Kidney (tissue), 14 donors: ENCODE results near the gene GPC6. TPM values are rescaled to one million over a fixed set of nuclear protein-coding genes. Genes with fewer than 3 reads are reported as not detected.

Experiments
- DNase-seq, 5 donors: peaks; one replicate each; pipeline ENCODE4 v3.0.0-alpha.2; 2013 to 2020
- FAIRE-seq: peaks from 2 replicates; lab custom pipeline; 2012; peaks lifted over from hg19 to GRCh38; lab: Jason Lieb, UNC
- H3K27ac ChIP-seq, 2 donors: one replicate each; pipeline ENCODE4 v1.7.0; 2013; ENCODE audit warnings: low read depth in 2 of 2, low read length in 2 of 2, inconsistent platforms in 1 of 2
- H3K27me3 ChIP-seq: one replicate; pipeline ENCODE4 v1.7.1; 2013; ENCODE audit warnings: low read length, inconsistent platforms; ENCODE audit not compliant: control insufficient read depth, insufficient read depth
- H3K36me3 ChIP-seq, 3 donors: one replicate each; pipeline versions ENCODE4 v1.7.0 to v1.7.1; 2013; ENCODE audit warnings: low read length in 3 of 3, control low read depth in 1 of 3, inconsistent platforms in 1 of 3; ENCODE audit not compliant: insufficient read depth in 3 of 3, control insufficient read depth in 2 of 3
- H3K4me1 ChIP-seq, 3 donors: one replicate each; pipeline versions ENCODE4 v1.7.0 to v1.7.1; 2013; ENCODE audit warnings: low read length in 3 of 3, inconsistent platforms in 1 of 3, low read depth in 1 of 3; ENCODE audit not compliant: control insufficient read depth in 2 of 3, insufficient read depth in 2 of 3
- H3K4me3 ChIP-seq, 3 donors: one replicate each; pipeline versions ENCODE4 v1.7.0 to v1.8.1; 2013; ENCODE audit warnings: low read length in 3 of 3, control low read depth in 1 of 3, inconsistent platforms in 1 of 3
- H3K9ac ChIP-seq, 3 donors: one replicate each; pipeline versions ENCODE4 v1.7.0 to v1.7.1; 2013; ENCODE audit warnings: low read length in 3 of 3, control low read depth in 1 of 3, inconsistent platforms in 1 of 3
- H3K9me3 ChIP-seq, 3 donors: one replicate each; pipeline versions ENCODE4 v1.7.0 to v1.7.1; 2013; ENCODE audit warnings: low read length in 3 of 3, control low read depth in 1 of 3, inconsistent platforms in 1 of 3; ENCODE audit not compliant: control insufficient read depth in 2 of 3, insufficient read depth in 1 of 3
- intact Hi-C: fragments of 100-400 bp; cut with DNase I; formaldehyde crosslinking; loops from one replicate; pipeline ENCODE4 v1.11.1; 2022
- polyA plus RNA-seq: library from polyadenylated mRNA; stranded (reverse); fragments of 350-450 nt; fragmentation: Illumina TruSeq; extraction: RNeasy Lipid Tissue Mini Kit (QIAGEN cat#74804); gene quantifications from one replicate; pipeline ENCODE4 v1.2.3, GENCODE V29; 2014; ENCODE audit warnings: low read depth, low replicate concordance; ENCODE audit not compliant: insufficient read depth
- total RNA-seq: library from RNA; stranded (reverse); fragmentation: NEBNext Ultra II Directional; extraction: Animal tissue kit (Norgen Biotek cat#: 25700); gene quantifications from one replicate; pipeline ENCODE4 v1.2.1, GENCODE V29; 2021
- TF ChIP-seq, protein P1 (sequence below): IDR thresholded peaks from 3 replicates; pipeline ENCODE4 v1.5.1; 2012; ENCODE audit warnings: mild to moderate bottlenecking, moderate library complexity, borderline replicate concordance; ENCODE audit not compliant: insufficient read depth; ENCODE audit errors: extremely low read depth
- donor health status: control.
- donor health status: control.
- donor health status: control.
- donor health status: control.
- donor health status: control.
- donor health status: DM: yes; HTN: yes; CAD: no.
- donor health status: Normal renal cell carcinoma (clear cell type).

GPC6 gene
- total and polyA plus RNA-seq, 2 donors from 2014 or later: 6.2 to 15.5 TPM

- intact Hi-C loops: no loop called here
- TF ChIP-seq, protein P1, sequence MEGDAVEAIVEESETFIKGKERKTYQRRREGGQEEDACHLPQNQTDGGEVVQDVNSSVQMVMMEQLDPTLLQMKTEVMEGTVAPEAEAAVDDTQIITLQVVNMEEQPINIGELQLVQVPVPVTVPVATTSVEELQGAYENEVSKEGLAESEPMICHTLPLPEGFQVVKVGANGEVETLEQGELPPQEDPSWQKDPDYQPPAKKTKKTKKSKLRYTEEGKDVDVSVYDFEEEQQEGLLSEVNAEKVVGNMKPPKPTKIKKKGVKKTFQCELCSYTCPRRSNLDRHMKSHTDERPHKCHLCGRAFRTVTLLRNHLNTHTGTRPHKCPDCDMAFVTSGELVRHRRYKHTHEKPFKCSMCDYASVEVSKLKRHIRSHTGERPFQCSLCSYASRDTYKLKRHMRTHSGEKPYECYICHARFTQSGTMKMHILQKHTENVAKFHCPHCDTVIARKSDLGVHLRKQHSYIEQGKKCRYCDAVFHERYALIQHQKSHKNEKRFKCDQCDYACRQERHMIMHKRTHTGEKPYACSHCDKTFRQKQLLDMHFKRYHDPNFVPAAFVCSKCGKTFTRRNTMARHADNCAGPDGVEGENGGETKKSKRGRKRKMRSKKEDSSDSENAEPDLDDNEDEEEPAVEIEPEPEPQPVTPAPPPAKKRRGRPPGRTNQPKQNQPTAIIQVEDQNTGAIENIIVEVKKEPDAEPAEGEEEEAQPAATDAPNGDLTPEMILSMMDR: no peak
- Histone ChIP-seq H3K4me3 (no peak overlapping the region), H3K9ac (no peak overlapping the region), H3K4me1 (peaks cover 0 to 6% (median 0%) of the 10 kb centered on the region in 3 donors), H3K36me3 (no peaks in the 10 kb centered on the region), H3K9me3 (no peaks in the 10 kb centered on the region), H3K27me3 (no peaks in the 10 kb centered on the region), H3K27ac (no peak overlapping the region)
- DNase-seq (no peak), FAIRE-seq (no peak)
Observed at GRCh38 chr13:94328381-94329041, 1101.9 kb downstream of the GPC6 start.

DNA sequence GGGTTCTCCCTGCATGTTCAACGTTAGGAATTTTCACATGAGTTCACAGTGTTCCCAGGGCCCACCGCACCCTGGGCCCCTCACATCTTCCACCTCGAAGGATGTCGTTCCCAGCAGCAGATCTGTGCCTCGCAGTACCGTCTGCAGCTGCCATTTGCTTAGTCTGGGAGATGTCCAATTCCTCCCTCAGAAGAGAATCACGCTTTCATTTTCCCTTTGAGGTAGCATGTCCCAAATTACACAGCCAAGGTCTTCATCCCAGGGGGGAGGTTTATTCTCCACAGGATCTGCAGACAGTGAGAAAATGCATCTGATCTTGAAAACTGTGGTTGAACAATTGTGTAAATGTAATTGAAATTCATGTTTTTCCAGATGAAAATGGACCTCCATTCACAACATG, 1102.7 kb downstream of the GPC6 start:
- no peak for FAIRE-seq

GRCh38 chr13:94329754-94330551, 1103.3 kb downstream of the GPC6 start:
- no peaks in the 10 kb centered on the region for H3K27me3 ChIP-seq
- no peaks in the 10 kb centered on the region for H3K36me3 ChIP-seq
- TF ChIP-seq, protein P1: no peak
- no peak overlapping the region for H3K27ac ChIP-seq
- no peak for DNase-seq
- FAIRE-seq: no peak
- H3K9ac ChIP-seq: no peak overlapping the region
- H3K4me1 ChIP-seq: peaks cover 0 to 6% (median 0%) of the 10 kb centered on the region in 3 donors
- no peak overlapping the region for H3K4me3 ChIP-seq
- intact Hi-C loops: no loop called here
- no peaks in the 10 kb centered on the region for H3K9me3 ChIP-seq

More for the DNA sequence above, 1102.7 kb downstream of the GPC6 start:
- Histone ChIP-seq H3K4me3 (no peak overlapping the region), H3K9ac (no peak overlapping the region), H3K27ac (no peak overlapping the region), H3K9me3 (no peaks in the 10 kb centered on the region), H3K36me3 (no peaks in the 10 kb centered on the region), H3K27me3 (no peaks in the 10 kb centered on the region), H3K4me1 (peaks cover 0 to 6% (median 0%) of the 10 kb centered on the region in 3 donors)
- no peak for DNase-seq
- intact Hi-C loops: no loop called here
- TF ChIP-seq, protein P1: no peak
